Activated CD4-positive, alpha-beta T cell treated with anti-CD3 and anti-CD28 coated beads for 36 hours (primary cell): ENCODE results near the gene SEC61G. TPM values are rescaled to one million over a fixed set of nuclear protein-coding genes. Genes with fewer than 3 reads are reported as not detected.

ENCODE experiments used
- ATAC-seq: fragments of 200-7000 bp; cut with Tn5 transposase; one replicate; pipeline ENCODE4 v1.10.0; 2021; ENCODE audit warnings: mild to moderate bottlenecking, moderate library complexity
- CTCF ChIA-PET: fragments of 350-600 bp; sonication (Branson Sonifier 250); formaldehyde crosslinking; loops from one replicate; lab custom pipeline; 2021; ENCODE audit warnings: antibody characterized with exemption; lab: Charles Lee
- POLR2A ChIA-PET: fragments of 350-600 bp; sonication (Branson Sonifier 250); formaldehyde crosslinking; loops from one replicate; lab custom pipeline; 2021; ENCODE audit warnings: antibody characterized with exemption, inconsistent platforms; lab: Charles Lee
- DNase-seq: peaks from one replicate; pipeline ENCODE4 v3.0.0-alpha.2; 2020
- H3K27ac Mint-ChIP-seq: one replicate; pipeline ENCODE4 v1.8.0; 2021; ENCODE audit warnings: mixed read lengths
- H3K27me3 Mint-ChIP-seq: one replicate; pipeline ENCODE4 v1.8.0; 2021; ENCODE audit warnings: mixed read lengths
- H3K36me3 Mint-ChIP-seq: one replicate; pipeline ENCODE4 v1.8.0; 2021; ENCODE audit warnings: low read depth, mixed read lengths
- H3K4me1 Mint-ChIP-seq: one replicate; pipeline ENCODE4 v1.8.0; 2021; ENCODE audit warnings: mixed read lengths
- H3K4me3 Mint-ChIP-seq: one replicate; pipeline ENCODE4 v1.8.0; 2021; ENCODE audit warnings: mild to moderate bottlenecking, moderate library complexity, mixed read lengths
- H3K9me3 Mint-ChIP-seq: one replicate; pipeline ENCODE4 v1.8.0; 2021; ENCODE audit warnings: low read depth, mixed read lengths
- intact Hi-C, 2 experiments: fragments of 100-400 bp; cut with DNase I in 1 of 2; cut with micrococcal nuclease in 1 of 2; formaldehyde crosslinking; loops; one replicate each; pipeline versions ENCODE4 v1.14.2 to v1.15.1; 2022 to 2024; cut with DNase I, micrococcal nuclease
- total RNA-seq, 2 experiments: library from RNA; stranded (reverse); gene quantifications; one replicate each; pipeline ENCODE4 v1.2.3, GENCODE V29; 2021

SEC61G gene
- total RNA-seq, 2 experiments from 2014 or later: 78.4 to 191 TPM

DNA sequence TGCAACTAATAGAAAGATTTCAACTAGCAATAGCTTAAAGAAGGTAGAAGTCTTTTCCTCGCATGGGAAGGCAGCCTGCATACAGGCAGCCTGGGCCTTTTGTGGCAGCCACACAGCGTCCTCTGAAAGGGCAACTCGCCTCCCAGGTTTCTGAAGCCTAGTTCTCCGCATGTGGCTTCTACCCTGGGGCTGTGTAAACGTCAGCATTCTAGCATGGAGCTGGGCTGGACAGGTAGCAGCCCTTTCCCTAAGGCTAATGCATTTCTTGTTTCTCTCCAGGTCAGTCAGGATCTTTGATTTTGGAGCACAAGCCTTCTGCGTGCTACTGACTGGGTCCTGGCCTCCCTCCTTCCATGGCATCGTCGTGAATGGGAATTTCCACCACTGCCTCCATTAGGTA, 23.8 kb upstream of the SEC61G start:
- intact Hi-C loops: no loop called here
- H3K27ac Mint-ChIP-seq: no peak overlapping the region
- H3K9me3 Mint-ChIP-seq: no peaks in the 10 kb centered on the region
- ChIA-PET CTCF (no interaction called here), POLR2A (no interaction called here)
- peaks cover 18% of the 10 kb centered on the region for H3K27me3 Mint-ChIP-seq
- ATAC-seq (no peak), DNase-seq (no peak)
- H3K36me3 Mint-ChIP-seq: no peaks in the 10 kb centered on the region
- no peaks in the 10 kb centered on the region for H3K4me1 Mint-ChIP-seq
- H3K4me3 Mint-ChIP-seq: no peak overlapping the region

DNA sequence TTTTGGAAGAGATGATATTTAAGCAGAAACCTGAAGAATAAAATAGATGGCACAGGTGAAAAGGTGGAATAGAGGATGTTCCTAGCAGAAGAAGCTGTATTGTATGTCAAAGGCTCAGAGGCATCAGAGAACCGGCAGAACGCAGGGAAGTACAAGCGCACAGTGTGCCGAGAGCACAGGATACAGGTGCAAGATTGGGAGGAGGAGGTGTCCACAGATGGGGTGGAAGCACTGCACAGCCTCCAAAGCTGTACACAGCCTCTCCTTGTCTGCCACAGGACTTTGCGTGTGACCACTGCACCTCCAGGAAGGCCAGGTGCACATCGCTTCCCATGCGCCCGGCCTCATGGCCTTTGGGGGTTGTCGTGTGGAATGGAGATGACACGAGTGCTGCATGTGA, 23.3 kb upstream of the SEC61G start:
- ATAC-seq: no peak
- no peaks in the 10 kb centered on the region for H3K9me3 Mint-ChIP-seq

DNA sequence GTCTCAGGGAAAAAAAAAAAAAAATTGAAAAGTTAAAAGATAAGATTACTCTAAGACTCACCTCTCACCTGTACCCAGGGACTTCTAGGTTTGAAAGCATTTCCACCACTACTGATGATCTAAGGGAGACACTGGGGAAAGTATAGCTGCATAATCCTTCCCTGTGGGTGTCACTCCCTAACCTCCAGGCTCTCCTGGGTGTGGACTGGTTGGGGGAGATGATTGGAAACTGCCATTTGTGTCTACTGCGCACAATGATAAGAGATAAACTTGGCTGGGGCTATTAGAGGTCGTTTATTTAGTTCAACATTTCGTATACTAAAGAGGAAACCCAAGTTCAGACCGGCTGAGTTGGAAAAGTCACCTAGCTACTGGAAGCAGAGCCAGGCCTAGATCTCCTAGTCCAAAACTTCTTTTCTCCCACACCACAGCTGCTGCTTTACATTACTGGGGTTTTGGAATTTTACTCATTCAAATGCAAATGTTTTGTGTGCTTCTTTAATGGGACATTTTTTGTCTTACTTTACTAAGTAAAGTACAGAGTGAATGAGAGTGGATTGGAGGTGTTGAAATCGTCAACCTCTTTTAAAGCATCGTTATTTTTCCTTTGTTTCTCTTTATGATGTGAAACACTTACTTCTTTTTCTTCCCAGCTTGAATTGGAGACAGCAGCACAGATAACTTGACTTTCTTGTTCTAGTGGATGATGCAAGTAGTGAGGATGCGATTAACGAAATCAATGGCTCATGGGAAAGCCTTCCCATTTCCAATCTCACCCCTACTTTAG, 22.3 kb upstream of the SEC61G start:
- CTCF ChIA-PET: interaction anchor here (0.6 to 2.9 kb wide), 2 partner anchors 468 to 474 kb away, joined by 3 to 9 read pairs; no protein-coding TSS in a partner anchor
- Mint-ChIP-seq H3K9me3 (peaks cover 5% of the 10 kb centered on the region), H3K36me3 (no peaks in the 10 kb centered on the region), H3K4me1 (no peaks in the 10 kb centered on the region), H3K27me3 (peaks cover 13% of the 10 kb centered on the region), H3K27ac (no peak overlapping the region), H3K4me3 (no peak overlapping the region)
- no peak for DNase-seq
- POLR2A ChIA-PET: no interaction called here
- intact Hi-C loops: no loop called here
- ATAC-seq: no peak

More for the DNA sequence above, 23.3 kb upstream of the SEC61G start:
- Mint-ChIP-seq H3K36me3 (no peaks in the 10 kb centered on the region), H3K27me3 (peaks cover 13% of the 10 kb centered on the region), H3K27ac (no peak overlapping the region), H3K4me3 (no peak overlapping the region), H3K4me1 (no peaks in the 10 kb centered on the region)
- no peak for DNase-seq
- intact Hi-C loops: no loop called here
- CTCF ChIA-PET: no interaction called here
- POLR2A ChIA-PET: no interaction called here

DNA sequence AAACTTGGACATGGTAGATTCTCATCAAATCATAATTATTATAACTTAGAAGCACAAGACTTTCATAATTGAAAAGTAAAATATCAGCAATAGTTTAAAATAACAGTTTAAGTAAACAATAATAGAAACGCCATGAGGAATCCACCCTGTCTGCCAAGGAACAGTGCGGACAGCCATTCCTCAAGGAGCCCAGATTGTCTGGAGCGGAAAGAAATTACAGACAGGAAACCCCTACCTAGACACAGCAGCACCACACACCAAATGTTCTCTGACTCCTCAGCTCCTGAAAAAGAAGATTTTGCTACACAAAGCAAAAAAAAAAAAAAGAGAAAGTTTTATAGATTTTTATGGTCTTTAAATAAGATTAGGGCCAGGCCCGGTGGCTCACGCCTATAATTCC, 21.5 kb upstream of the SEC61G start:
- intact Hi-C loops: no loop called here
- Mint-ChIP-seq H3K9me3 (peaks cover 7% of the 10 kb centered on the region), H3K36me3 (no peaks in the 10 kb centered on the region), H3K4me3 (no peak overlapping the region), H3K27me3 (peaks cover 6% of the 10 kb centered on the region), H3K27ac (no peak overlapping the region), H3K4me1 (no peaks in the 10 kb centered on the region)
- POLR2A ChIA-PET: no interaction called here
- CTCF ChIA-PET: interaction anchor here (0.7 to 2.9 kb wide), 2 partner anchors 13 to 475 kb away, joined by 3 to 9 read pairs; no protein-coding TSS in a partner anchor
- no peak for ATAC-seq
- DNase-seq: no peak

DNA sequence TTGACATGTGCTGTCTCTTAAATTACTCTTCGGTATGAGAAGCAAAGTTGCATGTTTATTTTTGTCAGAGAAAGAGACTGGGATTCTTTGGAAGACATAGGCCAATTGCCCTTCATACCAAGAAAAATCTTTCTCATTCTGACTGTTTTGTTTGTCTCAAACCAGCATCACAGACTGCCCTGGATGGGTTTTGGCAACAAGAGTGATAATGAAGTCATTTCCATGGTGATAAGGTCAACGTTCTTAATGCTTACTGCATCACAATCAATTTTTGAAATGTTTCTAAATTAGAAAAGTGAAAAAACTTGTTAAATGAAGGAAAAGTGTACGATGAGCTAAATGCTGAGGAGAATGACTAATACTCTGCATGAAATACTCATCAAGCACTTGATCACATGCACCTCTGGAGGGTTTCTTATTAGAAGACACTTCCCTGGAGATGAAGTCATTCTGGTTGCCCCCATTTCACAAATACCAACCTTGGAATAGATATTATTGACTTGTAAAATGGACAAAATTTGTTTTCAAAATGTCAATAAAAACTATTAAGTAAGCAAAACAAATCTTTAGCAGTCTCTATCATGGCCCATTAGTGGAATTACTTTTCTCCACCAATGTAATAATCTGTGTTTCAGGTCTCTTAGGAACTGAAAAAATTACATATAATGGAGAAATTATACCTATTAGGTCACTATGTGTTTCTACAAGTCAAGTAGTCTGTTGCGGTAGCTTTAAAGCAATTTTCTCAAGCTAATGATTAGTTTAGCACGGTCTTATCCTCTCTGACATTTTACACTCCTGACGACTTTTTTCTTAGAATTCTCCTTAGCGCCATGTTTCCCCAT, 19.9 kb upstream of the SEC61G start:
- Mint-ChIP-seq H3K9me3 (peaks cover 7% of the 10 kb centered on the region), H3K4me3 (no peak overlapping the region), H3K27ac (no peak overlapping the region), H3K4me1 (peaks cover 3% of the 10 kb centered on the region), H3K36me3 (no peaks in the 10 kb centered on the region), H3K27me3 (peaks cover 7% of the 10 kb centered on the region)
- CTCF ChIA-PET: interaction anchor here (0.6 to 2.9 kb wide), 5 partner anchors 10 to 578 kb away, joined by 3 to 9 read pairs (median 3); no protein-coding TSS in a partner anchor
- intact Hi-C loops: no loop called here
- DNase-seq (no peak), ATAC-seq (no peak)
- POLR2A ChIA-PET: no interaction called here

DNA sequence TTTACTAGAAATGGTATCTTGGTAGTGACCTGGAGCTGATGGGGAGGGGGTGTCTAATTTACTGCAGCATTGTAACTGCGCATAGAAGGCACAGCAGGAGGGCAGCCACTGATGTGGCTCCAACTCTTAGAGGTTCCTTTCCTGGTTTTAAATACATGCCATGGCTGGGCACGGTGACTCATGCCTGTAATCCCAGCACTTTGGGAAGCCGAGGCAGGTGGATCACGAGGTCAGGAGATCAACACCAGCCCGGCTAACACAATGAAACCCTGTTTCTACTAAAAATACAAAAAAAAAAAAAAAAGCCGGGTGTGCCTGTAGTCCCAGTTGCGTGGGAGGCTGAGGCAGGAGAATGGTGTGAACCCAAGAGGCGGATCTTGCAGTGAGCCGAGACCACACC, 19.2 kb upstream of the SEC61G start:
- ChIA-PET POLR2A (no interaction called here), CTCF (interaction anchor here (0.6 to 0.8 kb wide), 3 partner anchors 10 to 578 kb away, joined by 3 read pairs; no protein-coding TSS in a partner anchor)
- peaks cover 7% of the 10 kb centered on the region for H3K9me3 Mint-ChIP-seq
- DNase-seq: no peak
- H3K4me3 Mint-ChIP-seq: no peak overlapping the region
- no peak overlapping the region for H3K27ac Mint-ChIP-seq
- H3K27me3 Mint-ChIP-seq: peaks cover 10% of the 10 kb centered on the region
- ATAC-seq: no peak
- peaks cover 6% of the 10 kb centered on the region for H3K4me1 Mint-ChIP-seq
- no peaks in the 10 kb centered on the region for H3K36me3 Mint-ChIP-seq
- intact Hi-C loops: no loop called here

DNA sequence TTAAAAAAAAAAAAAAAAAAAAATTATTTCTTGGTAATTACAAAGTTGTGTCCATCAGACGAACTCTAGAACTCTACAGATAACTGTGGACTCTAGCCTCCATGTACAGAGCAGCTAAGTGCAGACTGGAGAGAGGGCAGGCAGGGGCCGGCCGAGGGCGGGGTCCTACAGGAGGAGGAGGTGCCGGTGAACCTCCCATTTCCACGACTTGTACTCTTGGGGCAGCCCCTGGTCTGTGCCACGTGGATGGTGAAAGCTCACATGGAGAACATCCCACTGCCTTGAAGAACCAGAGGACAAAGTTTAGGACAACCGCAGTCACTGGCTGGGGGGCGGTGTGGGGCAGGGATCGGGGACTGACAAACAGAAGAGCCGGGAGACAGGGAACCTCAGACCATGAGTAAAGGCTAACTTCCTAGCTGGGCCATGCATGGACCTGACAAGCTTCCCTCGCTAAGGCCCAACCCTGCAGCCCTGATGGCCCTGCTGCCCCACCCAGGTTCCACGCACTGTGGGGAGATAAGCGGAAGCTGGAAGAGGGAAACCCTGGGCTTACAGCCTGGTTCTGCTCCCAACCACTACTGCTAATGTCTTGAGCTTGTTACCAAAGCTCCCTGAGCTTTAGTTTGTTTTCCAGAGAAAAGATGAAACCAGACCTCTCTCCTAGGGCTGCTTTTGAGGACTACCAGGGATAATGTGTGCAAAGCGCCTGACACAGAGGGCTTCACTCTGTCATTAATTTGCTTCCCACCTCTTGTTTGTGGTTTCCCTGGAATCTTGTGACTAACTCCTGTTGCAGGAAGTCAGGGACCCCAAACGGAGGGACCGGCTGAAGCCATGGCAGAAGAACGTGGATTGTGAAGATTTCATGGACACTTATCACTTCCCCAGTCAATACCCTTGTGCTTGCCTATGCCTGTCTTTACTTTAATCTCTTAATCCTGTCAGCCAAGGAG, 16.1 kb upstream of the SEC61G start:
- ATAC-seq (no peak), DNase-seq (no peak)
- H3K9me3 Mint-ChIP-seq: peaks cover 7% of the 10 kb centered on the region
- peaks cover 9% of the 10 kb centered on the region for H3K27me3 Mint-ChIP-seq
- ChIA-PET CTCF (interaction anchor here (0.7 to 4.5 kb wide), 6 partner anchors 13 to 480 kb away, joined by 3 to 68 read pairs (median 3); no protein-coding TSS in a partner anchor), POLR2A (no interaction called here)
- no peaks in the 10 kb centered on the region for H3K36me3 Mint-ChIP-seq
- H3K27ac Mint-ChIP-seq: no peak overlapping the region
- no peak overlapping the region for H3K4me3 Mint-ChIP-seq
- peaks cover 6% of the 10 kb centered on the region for H3K4me1 Mint-ChIP-seq
- intact Hi-C loops: loop anchor here (1.0 to 5.0 kb wide), 4 partner anchors 67 to 642 kb away; no protein-coding TSS in a partner anchor

DNA sequence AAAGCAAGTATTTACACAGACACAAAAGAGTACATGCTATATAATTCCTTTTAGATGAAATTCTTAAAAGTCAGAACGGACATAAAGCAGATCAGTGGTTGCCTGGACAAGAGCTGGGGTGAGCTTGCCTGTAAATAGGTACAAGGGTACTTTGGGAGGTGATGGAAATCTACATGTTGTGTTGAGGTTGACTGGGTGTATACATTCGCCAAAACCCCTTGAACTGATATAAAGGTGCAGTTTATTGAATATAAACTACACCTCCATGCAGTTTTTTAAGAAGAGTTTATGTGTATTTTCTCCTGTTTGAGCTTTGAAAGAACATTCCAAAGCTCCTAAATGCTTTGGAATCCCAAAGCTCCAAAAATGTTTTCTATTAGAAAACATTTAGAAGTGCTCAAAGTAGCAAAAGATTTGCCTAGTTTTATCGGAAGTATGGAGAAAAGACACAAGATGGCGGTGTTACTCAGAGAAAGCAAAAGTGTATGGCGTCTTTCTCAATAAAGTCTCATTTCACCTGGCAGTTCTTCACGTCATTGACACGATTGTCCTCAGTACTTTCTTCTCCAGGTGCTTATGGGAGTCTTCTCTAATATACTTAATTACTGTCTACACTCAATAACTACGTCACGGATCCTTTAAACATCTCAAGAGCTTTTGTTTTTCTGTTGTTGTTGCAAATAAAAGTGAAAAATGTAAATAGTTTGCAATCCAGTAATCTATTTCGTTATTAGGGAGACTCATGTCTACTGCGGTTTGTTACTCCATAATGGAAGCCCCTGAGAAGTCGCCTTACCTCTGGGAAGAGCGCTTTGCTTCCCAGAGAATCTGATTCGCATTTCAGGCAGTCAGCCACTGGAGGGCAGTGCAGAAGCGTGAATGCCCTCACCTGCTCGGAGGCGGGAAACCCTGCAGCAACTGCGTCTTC, 14.7 kb upstream of the SEC61G start:
- peaks cover 19% of the 10 kb centered on the region for H3K27me3 Mint-ChIP-seq
- H3K4me3 Mint-ChIP-seq: peak overlapping the region; percentile 62
- ChIA-PET POLR2A (no interaction called here), CTCF (interaction anchor here (0.6 to 4.5 kb wide), 17 partner anchors 13 to 1352 kb away, joined by 3 to 68 read pairs (median 4); partner anchors contain the start of gene SEC61G)
- H3K4me1 Mint-ChIP-seq: peaks cover 6% of the 10 kb centered on the region
- no peaks in the 10 kb centered on the region for H3K36me3 Mint-ChIP-seq
- ATAC-seq: peak; percentile 91
- intact Hi-C loops: loop anchor here (1.0 to 5.0 kb wide), 4 partner anchors 69 to 644 kb away; no protein-coding TSS in a partner anchor
- DNase-seq: peak; percentile 87
- peak overlapping the region; percentile 71 for H3K27ac Mint-ChIP-seq
- H3K9me3 Mint-ChIP-seq: peaks cover 7% of the 10 kb centered on the region

DNA sequence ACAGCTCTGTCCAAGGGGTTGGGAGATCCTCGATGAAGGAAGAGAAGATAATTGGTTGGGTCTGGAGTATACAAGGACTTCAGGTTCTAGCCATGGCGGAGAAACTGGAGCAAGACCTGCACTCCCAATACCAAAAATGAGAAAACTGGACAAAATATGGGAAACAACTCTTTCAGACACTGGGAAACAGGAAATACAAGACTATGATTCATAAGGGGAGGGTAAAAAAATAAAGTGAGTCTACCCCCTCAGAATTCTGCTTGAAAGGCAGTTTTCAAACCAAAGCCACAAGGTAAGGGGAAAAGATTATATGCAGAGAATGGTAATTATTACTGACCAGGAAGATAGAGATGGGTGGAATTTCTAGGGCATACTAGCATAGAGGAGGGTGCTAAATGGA, 10.2 kb upstream of the SEC61G start:
- Mint-ChIP-seq H3K27me3 (peaks cover 24% of the 10 kb centered on the region), H3K4me3 (no peak overlapping the region), H3K9me3 (no peaks in the 10 kb centered on the region), H3K4me1 (peaks cover 6% of the 10 kb centered on the region), H3K36me3 (no peaks in the 10 kb centered on the region), H3K27ac (no peak overlapping the region)
- POLR2A ChIA-PET: no interaction called here
- intact Hi-C loops: no loop called here
- ATAC-seq: no peak
- no peak for DNase-seq
- CTCF ChIA-PET: interaction anchor here (3.8 kb wide), 1 partner anchor 486 kb away, joined by 17 read pairs; no protein-coding TSS in a partner anchor

DNA sequence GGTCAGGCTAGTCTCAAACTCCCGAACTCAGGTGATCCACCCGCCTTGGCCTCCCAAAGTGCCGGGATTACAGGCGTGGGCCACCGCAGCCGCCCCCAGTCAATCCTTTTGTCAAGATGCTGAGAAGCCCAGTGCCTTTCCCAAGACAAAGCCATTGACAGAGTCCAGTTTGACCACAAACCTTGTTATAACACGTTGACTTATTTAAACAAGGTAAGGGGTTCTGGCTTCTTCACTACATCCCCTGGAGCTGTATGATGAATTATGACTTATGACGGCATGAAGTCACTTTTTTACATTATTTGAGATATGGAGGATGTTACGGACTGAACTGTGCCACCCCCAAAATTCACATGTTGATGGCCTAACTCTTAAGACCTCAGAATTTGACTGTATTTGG, 5.8 kb upstream of the SEC61G start:
- intact Hi-C loops: no loop called here
- Mint-ChIP-seq H3K4me3 (no peak overlapping the region), H3K27ac (no peak overlapping the region), H3K36me3 (peaks cover 3% of the 10 kb centered on the region), H3K9me3 (no peaks in the 10 kb centered on the region), H3K4me1 (no peaks in the 10 kb centered on the region), H3K27me3 (peaks cover 18% of the 10 kb centered on the region)
- ChIA-PET POLR2A (no interaction called here), CTCF (interaction anchor here (1.3 kb wide), 1 partner anchor 24 kb away, joined by 3 read pairs; no protein-coding TSS in a partner anchor)
- ATAC-seq (no peak), DNase-seq (no peak)
